ENCODE data around the gene MIER2. TPM values are rescaled to one million over a fixed set of nuclear protein-coding genes. Genes with fewer than 3 reads are reported as not detected.

The MIER2 gene
- total RNA-seq, 1 experiment from 2014 or later = 40.1 TPM

- Mint-ChIP-seq H3K36me3 (ENCODE audit: insufficient read depth, unreplicated experiment) (peaks cover 21% of the 10 kb centered on the region), H3K27me3 (ENCODE audit: insufficient read depth, unreplicated experiment) (no peaks in the 10 kb centered on the region), H3K27ac (ENCODE audit: unreplicated experiment) (no peak overlapping the region), H3K9me3 (ENCODE audit: unreplicated experiment) (no peaks in the 10 kb centered on the region), H3K4me3 (ENCODE audit: unreplicated experiment) (no peak overlapping the region), H3K4me1 (ENCODE audit: low read depth, unreplicated experiment) (no peaks in the 10 kb centered on the region)
- H3K36me3 ChIP-seq (ENCODE audit: control insufficient read depth, insufficient read depth, low read length) = no peaks in the 10 kb centered on the region
- no peaks in the 10 kb centered on the region for H3K27me3 ChIP-seq (replicated peaks; ENCODE audit: control insufficient read depth, insufficient read depth, low read length)
- intact Hi-C loops (cut with micrococcal nuclease; ENCODE audit: unreplicated experiment) = no loop called here
- ChIA-PET CTCF (no interaction called here), POLR2A (no interaction called here)
- H3K4me1 ChIP-seq = no peaks in the 10 kb centered on the region
- no TSS peak for BruUV-seq (replicated peaks)
- no peaks in the 10 kb centered on the region for H3K9me3 ChIP-seq
- no peak for DNase-seq
- no peak overlapping the region for H3K4me3 ChIP-seq (ENCODE audit: low read depth, low read length)
- no peak for TF ChIP-seq CTCF (IDR thresholded peaks at IDR 0.05; ENCODE audit: insufficient read depth in 1 of 2, low read depth in 1 of 2, low read length in 1 of 2, severe bottlenecking in 1 of 2, unreplicated experiment in 1 of 2)
Measured at GRCh38 chr19:307793-308420, 36.7 kb downstream of the MIER2 start.

- Mint-ChIP-seq H3K4me1 (ENCODE audit: low read depth, unreplicated experiment) (no peaks in the 10 kb centered on the region), H3K36me3 (ENCODE audit: insufficient read depth, unreplicated experiment) (peaks cover 21% of the 10 kb centered on the region), H3K9me3 (ENCODE audit: unreplicated experiment) (no peaks in the 10 kb centered on the region), H3K27ac (ENCODE audit: unreplicated experiment) (no peak overlapping the region), H3K4me3 (ENCODE audit: unreplicated experiment) (no peak overlapping the region), H3K27me3 (ENCODE audit: insufficient read depth, unreplicated experiment) (no peaks in the 10 kb centered on the region)
- BruUV-seq (replicated peaks) = no TSS peak
- CTCF ChIA-PET = no interaction called here
- no peak for DNase-seq
- no peak for TF ChIP-seq CTCF (IDR thresholded peaks at IDR 0.05; ENCODE audit: insufficient read depth in 1 of 2, low read depth in 1 of 2, low read length in 1 of 2, severe bottlenecking in 1 of 2, unreplicated experiment in 1 of 2)
- Histone ChIP-seq H3K9me3 (no peaks in the 10 kb centered on the region), H3K36me3 (ENCODE audit: control insufficient read depth, insufficient read depth, low read length) (no peaks in the 10 kb centered on the region), H3K27me3 (replicated peaks; ENCODE audit: control insufficient read depth, insufficient read depth, low read length) (no peaks in the 10 kb centered on the region), H3K4me3 (ENCODE audit: low read depth, low read length) (no peak overlapping the region), H3K4me1 (no peaks in the 10 kb centered on the region)
- intact Hi-C loops (cut with micrococcal nuclease; ENCODE audit: unreplicated experiment) = no loop called here
- POLR2A ChIA-PET = no interaction called here
Measured at GRCh38 chr19:307111-307531, 37.5 kb downstream of the MIER2 start.

- H3K36me3 Mint-ChIP-seq (ENCODE audit: insufficient read depth, unreplicated experiment) = peaks cover 21% of the 10 kb centered on the region
- H3K4me1 Mint-ChIP-seq (ENCODE audit: low read depth, unreplicated experiment) = no peaks in the 10 kb centered on the region
- H3K27ac Mint-ChIP-seq (ENCODE audit: unreplicated experiment) = no peak overlapping the region
- no peaks in the 10 kb centered on the region for H3K27me3 Mint-ChIP-seq (ENCODE audit: insufficient read depth, unreplicated experiment)
- H3K36me3 ChIP-seq (ENCODE audit: control insufficient read depth, insufficient read depth, low read length) = no peaks in the 10 kb centered on the region
- CTCF ChIA-PET = no interaction called here
- intact Hi-C loops (cut with micrococcal nuclease; ENCODE audit: unreplicated experiment) = no loop called here
- BruUV-seq (replicated peaks) = no TSS peak
- no peaks in the 10 kb centered on the region for H3K27me3 ChIP-seq (replicated peaks; ENCODE audit: control insufficient read depth, insufficient read depth, low read length)
- no peaks in the 10 kb centered on the region for H3K9me3 Mint-ChIP-seq (ENCODE audit: unreplicated experiment)
- H3K9me3 ChIP-seq = no peaks in the 10 kb centered on the region
- H3K4me3 Mint-ChIP-seq (ENCODE audit: unreplicated experiment) = no peak overlapping the region
- no peaks in the 10 kb centered on the region for H3K4me1 ChIP-seq
- TF ChIP-seq CTCF (IDR thresholded peaks at IDR 0.05; ENCODE audit: insufficient read depth in 1 of 2, low read depth in 1 of 2, low read length in 1 of 2, severe bottlenecking in 1 of 2, unreplicated experiment in 1 of 2) = no peak
- DNase-seq = no peak
- POLR2A ChIA-PET = no interaction called here
- no peak overlapping the region for H3K4me3 ChIP-seq (ENCODE audit: low read depth, low read length)
Measured at GRCh38 chr19:306151-306900, 38.3 kb downstream of the MIER2 start.

Data from Caco-2 (cell line).